SK-N-SH treated with all-trans-retinoic acid at 6 μM for 48 hours (cell line): ENCODE data around the gene PID1.

Source experiments
- ARNTL ChIP-seq: fragments of 450-650 bp; formaldehyde crosslinking; IDR thresholded peaks from 2 replicates; pipeline ENCODE4 v1.5.0; 2020; ENCODE audit warnings: low read depth, mild to moderate bottlenecking, moderate library complexity, borderline replicate concordance
- CSDC2 ChIP-seq: fragments of 250-450 bp; sonication (Bioruptor Pico); IDR thresholded peaks from 2 replicates; pipeline ENCODE4 v1.5.0; 2020; ENCODE audit warnings: mild to moderate bottlenecking, moderate library complexity
- CSRNP3 ChIP-seq: fragments of 250-450 bp; sonication (Bioruptor Pico); IDR thresholded peaks from 2 replicates; pipeline ENCODE4 v1.5.1; 2021; ENCODE audit warnings: mild to moderate bottlenecking, moderate library complexity
- ESRRG ChIP-seq: fragments of 250-450 bp; sonication (Bioruptor Pico); IDR thresholded peaks from 2 replicates; pipeline ENCODE4 v1.6.1; 2021; ENCODE audit warnings: mild to moderate bottlenecking
- PATZ1 ChIP-seq: fragments of 250-450 bp; sonication (Bioruptor Pico); IDR thresholded peaks from 2 replicates; pipeline ENCODE4 v1.8.0; 2020; ENCODE audit warnings: mild to moderate bottlenecking, moderate library complexity, borderline replicate concordance
- TSHZ2 ChIP-seq: fragments of 250-450 bp; sonication (Bioruptor Pico); IDR thresholded peaks from 2 replicates; pipeline ENCODE4 v1.5.0; 2020; ENCODE audit warnings: mild to moderate bottlenecking, moderate library complexity
- ZC3H10 ChIP-seq: fragments of 250-450 bp; sonication (Bioruptor Pico); IDR thresholded peaks from 2 replicates; pipeline ENCODE4 v1.5.1; 2021; ENCODE audit warnings: mild to moderate bottlenecking, moderate library complexity
- ZFP3 ChIP-seq: fragments of 250-450 bp; sonication (Bioruptor Pico); IDR thresholded peaks from 2 replicates; pipeline ENCODE4 v1.5.0; 2020; ENCODE audit warnings: mild to moderate bottlenecking, moderate library complexity
- ZNF565 ChIP-seq: fragments of 450-650 bp; formaldehyde crosslinking; conservative IDR thresholded peaks from 2 replicates; pipeline ENCODE4 v1.5.0; 2020; ENCODE audit warnings: low read depth, mild to moderate bottlenecking, moderate library complexity
- ZNF70 ChIP-seq: fragments of 450-650 bp; formaldehyde crosslinking; IDR thresholded peaks from 2 replicates; pipeline ENCODE4 v1.5.0; 2020; ENCODE audit warnings: mild to moderate bottlenecking, moderate library complexity
- ZNF8 ChIP-seq: fragments of 450-650 bp; formaldehyde crosslinking; IDR thresholded peaks from 2 replicates; pipeline ENCODE4 v1.5.0; 2020; ENCODE audit warnings: mild to moderate bottlenecking, moderate library complexity

GRCh38 chr2:229162015-229162414 lies 109.1 kb downstream of the PID1 start:
- TF ChIP-seq CSRNP3, result no peak
- no peak for TF ChIP-seq PATZ1 (CRISPR knock-in tag)
- TF ChIP-seq ZFP3 (CRISPR knock-in tag), result no peak
- no peak for TF ChIP-seq ZNF70
- TF ChIP-seq ZNF8 (CRISPR knock-in tag), result no peak
- no peak for TF ChIP-seq ARNTL (CRISPR knock-in tag)
- no peak for TF ChIP-seq ESRRG (CRISPR knock-in tag)
- TF ChIP-seq CSDC2 (CRISPR knock-in tag), result no peak
- TF ChIP-seq ZC3H10 (CRISPR knock-in tag), result no peak
- TF ChIP-seq ZNF565, result no peak
- no peak for TF ChIP-seq TSHZ2 (CRISPR knock-in tag)
